ENCODE measurements around the gene FANCB.

FANCB gene

DNA sequence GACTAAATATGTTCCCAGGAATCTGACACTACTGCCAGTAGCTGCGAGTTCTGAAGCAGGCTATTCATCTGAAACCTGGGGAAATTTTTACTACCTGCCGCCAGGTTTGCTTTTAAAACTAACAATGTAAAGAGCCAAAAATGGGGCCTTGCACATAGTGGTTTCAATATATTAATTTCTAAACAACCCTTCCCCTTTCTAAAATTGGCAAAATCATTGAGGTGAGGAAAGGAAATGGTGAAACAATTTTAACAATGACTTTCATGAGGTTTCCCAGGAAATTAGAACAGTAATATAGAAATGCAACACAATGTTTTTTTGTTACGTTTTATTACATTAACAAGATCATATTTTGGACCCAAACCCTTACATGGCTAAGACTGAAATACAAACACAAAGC is 21.3 kb downstream of the FANCB start:
- H3K4me3 ChIP-seq: no peak overlapping the region
- no peak overlapping the region for H3K27ac ChIP-seq

GRCh38 chrX:14843666-14844065 is 29.2 kb downstream of the FANCB start:
- H3K27ac ChIP-seq: no peak overlapping the region
- H3K4me3 ChIP-seq: no peak overlapping the region

DNA sequence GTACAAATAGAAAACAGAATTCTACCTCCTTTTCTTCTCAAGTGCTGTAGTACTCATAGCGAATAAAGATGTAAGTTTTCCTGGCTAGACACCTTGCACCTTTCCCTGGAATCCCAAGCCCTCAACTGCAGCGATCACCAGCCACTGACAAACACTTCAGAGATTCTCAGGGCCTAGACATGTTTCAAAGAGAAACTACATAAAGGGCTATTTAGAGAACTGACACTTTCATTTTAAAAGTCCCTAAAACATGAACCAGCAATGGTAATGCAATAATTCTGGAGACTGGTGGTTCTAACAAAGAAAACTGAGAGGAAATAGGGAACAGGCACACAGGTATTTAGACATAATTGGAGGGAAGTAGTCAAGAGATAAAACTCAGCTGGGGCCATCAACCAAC is 35.7 kb downstream of the FANCB start:
- no peak overlapping the region for H3K27ac ChIP-seq
- no peak overlapping the region for H3K4me3 ChIP-seq

- H3K27ac ChIP-seq: no peak overlapping the region
- H3K4me3 ChIP-seq: no peak overlapping the region
These were observed 40.3 kb downstream of the FANCB start for GRCh38 chrX:14832586-14832985.

GRCh38 chrX:14832151-14832550 is 40.7 kb downstream of the FANCB start:
- Histone ChIP-seq H3K4me3 (no peak overlapping the region), H3K27ac (no peak overlapping the region)

DNA sequence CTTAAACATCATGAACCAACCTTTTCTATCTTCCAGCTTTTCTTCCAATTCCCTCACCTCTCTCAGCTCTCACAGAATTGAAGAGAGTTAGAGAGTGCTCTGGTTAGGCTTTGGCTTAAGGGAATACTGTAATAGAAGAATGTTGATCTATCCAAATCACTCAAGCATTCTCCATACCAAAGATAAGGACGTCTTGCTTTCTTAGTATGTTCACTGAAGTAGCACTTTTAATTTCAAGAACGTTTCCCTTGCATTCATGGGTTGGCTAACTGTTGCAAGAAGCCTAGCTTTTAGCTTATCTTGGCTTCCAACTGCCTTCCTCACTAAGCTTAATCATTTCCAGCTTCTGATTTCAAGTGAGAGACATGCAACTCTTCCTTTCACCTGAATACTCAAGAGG is 43.2 kb downstream of the FANCB start:
- Histone ChIP-seq H3K4me3 (no peak overlapping the region), H3K27ac (no peak overlapping the region)

DNA sequence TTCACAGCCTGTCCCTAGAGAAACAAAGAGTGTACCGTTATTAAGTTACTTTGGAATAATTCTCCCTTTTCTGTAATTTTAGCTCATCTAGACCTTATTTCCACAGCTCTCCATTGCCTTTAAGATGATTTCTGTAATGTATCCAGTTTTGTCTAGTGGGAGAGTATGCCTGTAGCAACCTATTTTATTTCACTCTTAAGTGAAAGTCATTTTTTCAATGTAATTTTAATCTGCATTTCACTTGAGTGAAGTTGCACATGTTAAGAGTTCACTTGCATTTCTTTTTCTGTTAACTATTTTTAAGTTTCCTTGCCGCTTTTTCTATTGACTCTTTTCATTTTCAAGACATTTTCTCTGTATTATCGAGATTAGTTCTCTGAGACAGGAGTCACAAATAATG is 46.5 kb downstream of the FANCB start:
- H3K4me3 ChIP-seq: no peak overlapping the region
- no peak overlapping the region for H3K27ac ChIP-seq

DNA sequence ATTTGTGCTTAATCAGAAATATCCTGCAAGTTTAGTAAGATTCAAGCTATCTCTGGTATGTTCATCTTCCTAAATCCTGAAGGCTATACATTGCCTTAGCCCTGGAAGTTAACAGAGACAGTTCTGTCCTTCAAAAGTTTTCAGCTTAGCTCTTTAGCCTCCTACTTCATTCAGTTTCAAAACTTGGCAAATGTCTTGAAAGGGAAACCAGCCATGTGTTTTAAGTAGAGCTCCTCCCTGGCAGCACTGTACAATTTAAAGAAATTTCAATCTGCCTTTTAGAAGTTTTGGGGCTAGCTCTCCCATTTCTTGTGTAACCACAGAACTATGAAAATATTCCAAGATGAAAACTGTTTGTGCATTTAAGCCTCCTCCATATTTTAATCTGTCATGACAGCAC is 47.0 kb downstream of the FANCB start:
- Histone ChIP-seq H3K27ac (no peak overlapping the region), H3K4me3 (no peak overlapping the region)

GRCh38 chrX:14819769-14820168 is 53.1 kb downstream of the FANCB start:
- no peak overlapping the region for H3K4me3 ChIP-seq
- no peak overlapping the region for H3K27ac ChIP-seq

DNA sequence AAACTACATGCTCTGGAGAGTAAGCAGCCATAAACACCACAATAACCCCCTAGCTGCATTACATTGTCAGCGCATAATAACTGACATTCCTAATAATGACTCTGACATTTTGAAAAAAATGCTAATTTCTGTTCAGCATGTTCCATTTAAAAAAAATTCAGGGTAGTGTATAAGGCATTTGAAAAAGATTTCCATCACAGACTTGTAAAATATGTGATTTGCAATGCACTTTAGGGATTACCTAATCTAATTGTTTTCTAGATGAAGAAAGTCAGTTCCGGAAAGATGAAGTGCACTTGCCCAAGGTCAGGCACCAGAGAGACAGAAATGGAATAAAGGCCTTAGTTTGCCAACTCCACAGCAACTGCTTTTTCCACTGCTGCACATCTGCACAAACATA is 55.3 kb downstream of the FANCB start:
- H3K4me3 ChIP-seq: no peak overlapping the region
- H3K27ac ChIP-seq: no peak overlapping the region

DNA sequence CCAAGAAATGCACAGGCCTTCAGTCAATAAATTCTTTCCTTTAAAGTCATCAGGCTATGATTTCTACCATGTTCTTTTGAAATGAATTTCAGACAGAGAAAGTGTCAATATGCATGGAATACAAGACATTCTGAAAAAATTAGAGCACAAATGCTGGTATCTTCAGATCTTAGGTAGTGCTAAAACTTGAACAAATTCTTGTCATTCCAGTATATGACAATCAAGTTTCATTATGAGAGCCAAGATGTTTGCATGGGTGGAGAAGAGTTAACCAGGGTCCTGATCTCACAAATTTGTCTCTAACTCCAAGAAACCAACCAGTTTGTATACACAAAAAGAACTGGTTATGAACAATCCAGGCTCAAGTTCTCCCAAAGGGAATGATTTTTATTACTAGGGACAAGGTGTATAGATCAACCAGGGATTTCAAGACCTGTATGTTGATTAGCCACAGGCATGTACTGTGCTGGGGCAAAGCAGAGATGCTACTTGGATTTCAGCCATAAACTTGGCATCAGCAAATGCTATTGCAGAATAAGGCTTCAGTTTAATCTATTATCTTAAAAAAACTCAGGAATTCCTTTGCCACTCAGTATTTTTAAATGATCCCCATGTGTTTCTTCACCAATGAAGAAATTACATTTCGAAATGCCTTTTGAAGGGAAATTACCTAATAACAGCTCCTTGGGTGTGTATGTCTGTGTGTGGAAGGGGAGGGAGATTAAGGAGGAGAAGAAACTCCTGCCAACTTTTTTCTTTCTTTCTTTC is 69.7 kb downstream of the FANCB start:
- Histone ChIP-seq H3K27ac (no peak overlapping the region), H3K4me3 (no peak overlapping the region)

DNA sequence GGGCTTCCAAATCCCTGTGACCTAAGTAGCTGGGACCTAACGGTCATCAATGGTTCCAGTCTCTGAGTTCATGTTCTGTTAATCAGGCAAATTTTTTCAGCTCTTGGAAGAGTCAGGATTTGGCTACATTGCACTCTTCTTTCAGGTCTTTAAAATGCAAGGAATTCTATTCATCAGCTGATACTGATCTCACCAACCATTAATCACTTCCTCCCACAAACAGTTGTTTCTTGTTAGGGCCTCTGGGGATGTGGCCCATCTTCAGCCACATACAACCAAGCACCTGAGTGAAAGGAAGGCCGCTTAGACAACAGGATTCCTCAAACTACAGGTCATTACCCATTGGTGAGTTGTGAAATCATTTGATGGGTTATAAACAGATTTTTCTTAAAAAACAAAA is 71.7 kb downstream of the FANCB start:
- Histone ChIP-seq H3K27ac (no peak overlapping the region), H3K4me3 (no peak overlapping the region)

DNA sequence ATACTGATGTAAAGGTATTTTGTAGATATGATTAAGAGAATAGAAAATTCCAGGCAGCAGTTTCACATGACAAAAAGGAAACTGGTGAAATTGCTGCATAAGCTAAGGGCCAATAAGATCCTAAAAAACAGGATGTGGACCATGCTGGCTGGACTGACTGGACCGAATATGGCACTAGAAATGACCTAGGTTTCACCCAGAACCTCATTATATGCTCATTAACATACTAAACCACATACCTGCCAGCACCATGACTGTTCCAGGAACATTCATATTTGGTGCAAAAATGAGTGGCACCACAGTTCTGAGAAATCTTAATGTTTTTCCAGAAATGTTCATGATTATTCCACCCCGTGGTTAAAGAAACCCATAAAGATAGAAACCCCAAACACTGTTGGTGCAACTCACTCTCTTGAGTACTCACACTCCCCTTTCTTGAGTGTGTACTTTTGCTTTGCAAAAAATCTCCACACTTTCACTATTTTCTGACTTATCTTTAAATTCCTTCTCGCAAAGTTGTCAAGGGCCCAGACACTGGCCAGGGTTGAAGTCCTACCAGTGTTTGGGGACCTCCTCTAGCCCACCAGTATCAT is 74.0 kb downstream of the FANCB start:
- Histone ChIP-seq H3K27ac (no peak overlapping the region), H3K4me3 (no peak overlapping the region)
